Measurements from ENCODE around the gene TMEM240.
A peak's percentile ranks its signal among the peaks of the same experiment; 100 is the strongest.
"Not testable (repeated sequence)": the region's sequence is repeated elsewhere in the genome, so short reads cannot be mapped to it uniquely, and the experiment has no call there.

The TMEM240 gene

GRCh38 chr1:1540090-1540817 is at the start of gene TMEM240:
TMEM240 (minus strand) TSS chr1:1540624; CDS start chr1:1540346, 278 bp downstream.
- peak; percentile 78 for DNase-seq

GRCh38 chr1:1583347-1584010 is 43.1 kb upstream of the TMEM240 start:
- no peak for DNase-seq

GRCh38 chr1:1582585-1583346 is 42.3 kb upstream of the TMEM240 start:
- no peak for DNase-seq

- no peak for DNase-seq
Observed at GRCh38 chr1:1578371-1578940, 38.0 kb upstream of the TMEM240 start.

- no peak for DNase-seq
Observed at GRCh38 chr1:1577367-1578011, 37.1 kb upstream of the TMEM240 start.

GRCh38 chr1:1574721-1575537 is 34.5 kb upstream of the TMEM240 start, which contains the start of gene SSU72:
SSU72 (minus strand) TSS chr1:1574863; CDS start chr1:1574557, 306 bp downstream.
- DNase-seq, result peak; percentile 98

- DNase-seq, result peak; percentile 91
Observed at GRCh38 chr1:1573843-1574720, 33.7 kb upstream of the TMEM240 start.

- no peak for DNase-seq
Observed at GRCh38 chr1:1569341-1569740, 28.9 kb upstream of the TMEM240 start.

GRCh38 chr1:1567891-1568291 is 27.5 kb upstream of the TMEM240 start:
- no peak for DNase-seq

GRCh38 chr1:1567152-1567875 is 26.9 kb upstream of the TMEM240 start:
- DNase-seq, result no peak

- DNase-seq, result no peak
Observed at GRCh38 chr1:1565340-1565739, 24.9 kb upstream of the TMEM240 start.

- no peak for DNase-seq
Observed at GRCh38 chr1:1564268-1564667, 23.8 kb upstream of the TMEM240 start.

- DNase-seq, result no peak
Observed at GRCh38 chr1:1563688-1564087, 23.3 kb upstream of the TMEM240 start.

GRCh38 chr1:1562556-1563195 is 22.3 kb upstream of the TMEM240 start:
- no peak for DNase-seq

- no peak for DNase-seq
Observed at GRCh38 chr1:1561801-1562470, 21.5 kb upstream of the TMEM240 start.

- DNase-seq, result no peak
Observed at GRCh38 chr1:1560178-1560577, 19.8 kb upstream of the TMEM240 start.

GRCh38 chr1:1559066-1559465 is 18.6 kb upstream of the TMEM240 start:
- no peak for DNase-seq

- no peak for DNase-seq
Observed at GRCh38 chr1:1558591-1558990, 18.2 kb upstream of the TMEM240 start.

GRCh38 chr1:1557688-1558087 is 17.3 kb upstream of the TMEM240 start:
- not testable (repeated sequence) for DNase-seq
